GM20000 (cell line): ENCODE results near the gene NAA40.
A peak's percentile ranks its signal among the peaks of the same experiment; 100 is the strongest.

Experiments
- DNase-seq: peaks from one replicate; pipeline ENCODE4 v3.0.0; 2012; ENCODE audit warnings: low spot score
- TF ChIP-seq, protein P1 (sequence below): IDR thresholded peaks from 2 replicates; pipeline ENCODE4 v1.5.1; 2012; ENCODE audit warnings: mild to moderate bottlenecking, control low read depth; ENCODE audit errors: extremely low read depth, missing control alignments

NAA40 gene

DNA sequence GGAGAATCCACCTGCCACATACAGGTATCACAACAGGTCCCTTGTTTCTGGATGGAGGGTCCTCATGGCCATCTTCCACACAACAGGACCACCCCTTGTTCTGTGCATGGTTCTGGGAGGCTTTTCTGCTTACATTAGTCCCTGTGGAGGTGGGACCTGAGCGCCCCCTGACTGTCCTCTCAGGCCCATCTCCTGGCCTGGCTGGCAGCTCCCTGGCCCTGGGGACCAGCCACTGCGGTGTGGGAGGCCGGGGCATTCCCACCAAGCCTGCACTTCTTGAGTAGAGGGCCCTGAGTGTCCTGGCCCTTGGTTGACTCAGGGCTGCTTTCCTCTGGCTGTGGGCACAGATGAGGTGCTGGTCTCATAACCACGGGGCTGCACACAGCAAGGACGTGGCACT, 40.6 kb downstream of the NAA40 start:
- TF ChIP-seq, protein P1, sequence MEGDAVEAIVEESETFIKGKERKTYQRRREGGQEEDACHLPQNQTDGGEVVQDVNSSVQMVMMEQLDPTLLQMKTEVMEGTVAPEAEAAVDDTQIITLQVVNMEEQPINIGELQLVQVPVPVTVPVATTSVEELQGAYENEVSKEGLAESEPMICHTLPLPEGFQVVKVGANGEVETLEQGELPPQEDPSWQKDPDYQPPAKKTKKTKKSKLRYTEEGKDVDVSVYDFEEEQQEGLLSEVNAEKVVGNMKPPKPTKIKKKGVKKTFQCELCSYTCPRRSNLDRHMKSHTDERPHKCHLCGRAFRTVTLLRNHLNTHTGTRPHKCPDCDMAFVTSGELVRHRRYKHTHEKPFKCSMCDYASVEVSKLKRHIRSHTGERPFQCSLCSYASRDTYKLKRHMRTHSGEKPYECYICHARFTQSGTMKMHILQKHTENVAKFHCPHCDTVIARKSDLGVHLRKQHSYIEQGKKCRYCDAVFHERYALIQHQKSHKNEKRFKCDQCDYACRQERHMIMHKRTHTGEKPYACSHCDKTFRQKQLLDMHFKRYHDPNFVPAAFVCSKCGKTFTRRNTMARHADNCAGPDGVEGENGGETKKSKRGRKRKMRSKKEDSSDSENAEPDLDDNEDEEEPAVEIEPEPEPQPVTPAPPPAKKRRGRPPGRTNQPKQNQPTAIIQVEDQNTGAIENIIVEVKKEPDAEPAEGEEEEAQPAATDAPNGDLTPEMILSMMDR = no peak
- no peak for DNase-seq

DNA sequence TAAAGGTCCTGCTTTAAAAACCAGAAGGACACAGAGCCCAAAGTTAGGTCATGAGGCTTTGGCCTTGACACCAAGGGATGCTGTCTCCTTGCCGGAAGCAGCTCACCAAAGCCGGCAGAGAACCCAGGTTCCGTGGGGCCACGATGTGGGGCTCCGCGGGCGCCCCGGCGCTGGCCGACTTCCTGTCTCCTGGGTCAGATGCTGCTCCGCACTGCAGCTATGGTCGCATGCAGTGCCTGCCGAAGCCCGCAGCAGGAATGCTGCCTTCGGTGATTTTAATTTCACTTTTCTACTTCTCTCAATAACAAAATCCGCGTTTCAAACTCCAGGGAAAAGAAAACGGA, 47.0 kb downstream of the NAA40 start:
- TF ChIP-seq, protein P1 = no peak
- peak; percentile 82 for DNase-seq

DNA sequence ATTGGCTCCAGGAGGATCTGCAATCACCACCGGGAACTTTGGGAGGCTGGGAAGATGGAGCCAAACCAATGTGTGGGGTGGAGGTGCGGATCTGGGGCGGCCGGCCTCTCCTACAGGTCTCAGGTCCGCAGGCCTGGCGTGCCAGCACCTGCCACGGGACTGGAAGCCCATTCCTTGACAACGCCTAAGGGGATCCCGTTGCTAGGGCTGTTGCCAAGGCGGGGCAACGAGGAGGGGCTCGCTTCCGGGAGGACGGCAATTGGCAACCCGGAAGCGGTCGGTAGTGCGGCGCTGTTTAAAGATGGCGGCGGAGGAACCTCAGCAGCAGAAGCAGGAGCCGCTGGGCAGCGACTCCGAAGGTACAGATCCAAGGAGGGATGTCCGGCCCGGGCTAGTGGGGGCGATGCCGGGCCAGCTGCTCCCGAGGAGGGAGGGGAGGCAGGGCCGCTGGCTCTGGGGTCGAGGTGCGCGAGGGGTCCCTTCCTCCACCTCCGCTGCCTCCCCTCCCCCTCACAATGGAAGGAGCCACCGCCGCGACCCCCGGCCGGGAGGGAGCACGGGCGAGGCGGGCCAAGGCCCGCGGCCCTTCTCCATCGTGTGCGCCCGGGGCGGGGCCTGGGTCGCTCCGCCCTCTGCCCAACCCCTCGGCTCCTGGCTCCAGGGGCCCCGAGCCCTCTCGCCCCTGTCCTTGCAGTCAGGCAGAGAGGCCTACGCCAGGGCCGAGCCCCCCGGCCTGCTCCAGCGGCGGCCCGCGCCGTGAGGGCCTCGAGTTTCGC, 47.5 kb downstream of the NAA40 start, which contains the start of gene OTUB1:
Gene OTUB1, plus strand, starts transcription at position 283 of the 776 bp plus-strand sequence. Its CDS starts 19 bp downstream, at position 302.
- TF ChIP-seq, protein P1 = no peak
- DNase-seq = peak; percentile 95

DNA sequence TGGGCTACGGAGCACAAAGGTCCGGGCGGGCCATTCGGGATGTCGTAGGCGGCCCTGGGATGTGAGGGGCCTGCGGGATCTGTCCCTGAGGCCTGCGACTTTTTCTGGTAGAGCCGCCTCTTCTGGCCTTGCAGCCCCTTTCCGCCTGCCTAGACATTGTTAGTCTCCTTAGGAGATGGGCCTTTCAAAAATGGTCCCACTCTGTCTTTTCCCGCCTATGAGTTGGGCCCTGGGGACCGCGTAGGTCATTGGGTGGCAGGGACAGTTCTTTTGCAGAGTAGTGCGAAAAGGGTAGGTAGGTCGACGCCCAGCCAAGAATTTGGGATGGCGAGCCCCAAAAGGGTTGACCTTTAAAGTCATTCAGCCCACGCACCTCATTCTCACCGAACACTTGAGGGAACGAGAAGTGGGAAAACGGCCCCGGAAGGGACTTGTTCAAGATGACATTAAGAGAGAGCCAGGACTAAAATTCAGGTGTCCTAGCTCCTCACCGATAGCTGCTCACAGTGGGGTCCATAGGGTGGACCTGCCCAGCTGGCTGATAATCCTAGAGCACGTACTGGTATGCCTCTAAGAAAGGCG, 48.2 kb downstream of the NAA40 start:
- TF ChIP-seq, protein P1 = no peak

DNA sequence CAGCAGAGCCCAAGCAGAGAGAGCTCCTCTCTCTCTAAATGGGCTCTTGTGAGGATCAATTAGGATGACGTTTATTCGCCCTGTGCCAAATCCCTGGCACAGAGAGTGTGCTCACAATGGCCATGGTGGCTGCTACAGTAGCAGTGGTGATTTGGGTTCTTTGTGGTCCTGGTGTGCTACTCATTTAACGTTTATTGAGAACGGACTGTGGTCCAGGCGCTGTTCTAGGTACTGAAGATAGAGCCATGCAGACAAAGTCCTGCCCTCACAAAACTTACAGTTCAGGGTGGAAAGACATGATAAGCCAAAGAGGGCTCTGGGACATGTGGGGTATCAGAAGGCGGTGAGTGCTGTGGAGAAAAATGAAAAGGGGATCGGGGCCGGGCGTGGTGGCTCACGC, 52.8 kb downstream of the NAA40 start:
- TF ChIP-seq, protein P1 = no peak
- DNase-seq = no peak

More for the DNA sequence above, 48.2 kb downstream of the NAA40 start:
- DNase-seq = no peak

DNA sequence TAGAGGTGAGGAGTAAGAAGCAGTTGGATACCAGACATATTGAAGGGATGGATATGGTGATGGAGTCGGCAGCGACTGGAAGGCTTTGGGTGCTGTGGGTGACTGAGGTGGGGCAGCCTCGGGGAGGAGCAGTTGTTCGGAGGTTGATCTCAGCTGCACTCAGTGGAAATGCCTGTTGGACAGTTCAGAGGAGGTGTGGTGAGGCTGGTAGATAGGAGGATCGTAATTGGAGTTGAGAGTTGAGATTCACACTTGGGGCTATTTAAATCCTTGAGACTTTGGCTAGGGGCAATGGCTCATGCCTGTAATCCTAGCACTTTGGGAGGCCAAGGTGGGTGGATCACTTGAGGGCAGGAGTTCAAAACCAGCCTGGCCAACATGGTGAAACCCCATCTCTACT, 54.3 kb downstream of the NAA40 start:
- DNase-seq = no peak
- TF ChIP-seq, protein P1 = no peak

DNA sequence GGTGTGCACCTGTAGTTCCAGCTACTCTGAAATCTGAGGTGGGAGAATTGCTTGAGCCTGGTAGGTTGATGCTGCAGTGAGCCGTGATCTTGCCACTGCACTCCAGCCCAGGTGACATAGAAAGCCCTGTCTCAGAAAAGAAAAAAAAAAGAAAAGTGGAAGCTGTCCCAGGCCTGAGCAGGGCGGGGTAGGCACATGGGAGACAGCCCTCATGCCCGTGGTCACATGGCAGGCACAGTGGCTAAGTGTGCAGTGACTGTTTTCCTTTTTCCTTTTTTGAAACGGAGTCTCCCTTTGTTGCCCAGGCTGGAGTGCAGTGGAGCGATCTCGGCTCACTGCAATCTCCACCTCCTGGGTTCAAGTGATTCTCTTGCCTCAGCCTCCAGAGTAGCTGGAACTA, 55.2 kb downstream of the NAA40 start:
- DNase-seq = no peak
- TF ChIP-seq, protein P1 = no peak
